HepG2 (cell line): ENCODE measurements around the gene SRSF3. TPM values are rescaled to one million over a fixed set of nuclear protein-coding genes. Genes with fewer than 3 reads are reported as not detected.

Experiments
- CSRNP1 ChIP-seq: sonication (generic); formaldehyde crosslinking; IDR thresholded peaks from 2 replicates; pipeline ENCODE4 v1.8.1; 2023; ENCODE audit warnings: mild to moderate bottlenecking, missing genetic modification reagents
- GATA4 ChIP-seq: sonication (generic); IDR thresholded peaks from 2 replicates; pipeline ENCODE4 v1.6.1; 2016; ENCODE audit warnings: antibody characterized with exemption, low read depth, borderline replicate concordance
- IRX3 ChIP-seq: sonication (generic); formaldehyde crosslinking; IDR thresholded peaks from 2 replicates; pipeline ENCODE4 v1.8.1; 2023; ENCODE audit warnings: mild to moderate bottlenecking, low read depth, missing genetic modification reagents, borderline replicate concordance
- MED13 ChIP-seq: sonication (generic); formaldehyde crosslinking; IDR thresholded peaks from 2 replicates; pipeline ENCODE4 v1.5.0; 2020; ENCODE audit warnings: missing genetic modification reagents
- MYC ChIP-seq: sonication (generic); formaldehyde crosslinking; IDR thresholded peaks from 2 replicates; pipeline ENCODE4 v1.9.0; 2021; ENCODE audit warnings: missing genetic modification reagents, borderline replicate concordance
- PLSCR1 ChIP-seq: sonication (generic); formaldehyde crosslinking; IDR thresholded peaks from 2 replicates; pipeline ENCODE4 v1.5.0; 2020; ENCODE audit warnings: missing genetic modification reagents, mild to moderate bottlenecking, borderline replicate concordance
- PRDM15 ChIP-seq: sonication (generic); formaldehyde crosslinking; IDR thresholded peaks from 2 replicates; pipeline ENCODE4 v1.4.0; 2020; ENCODE audit warnings: missing genetic modification reagents
- PREB ChIP-seq: sonication (generic); formaldehyde crosslinking; IDR thresholded peaks from 2 replicates; pipeline ENCODE4 v1.4.0; 2020; ENCODE audit warnings: missing genetic modification reagents
- RBM22 ChIP-seq: fragments of 200-400 bp; formaldehyde crosslinking; optimal IDR thresholded peaks from 2 replicates; pipeline ENCODE3; 2017; ENCODE audit warnings: mild to moderate bottlenecking, low read length, moderate library complexity
- RFX5 ChIP-seq: IDR thresholded peaks from 2 replicates; pipeline ENCODE4 v1.6.1; 2011; ENCODE audit warnings: low read depth, low read length, improper control_type of control experiment
- SNAPC5 ChIP-seq: sonication (generic); formaldehyde crosslinking; IDR thresholded peaks from 2 replicates; pipeline ENCODE4 v1.8.1; 2023; ENCODE audit warnings: mild to moderate bottlenecking, missing genetic modification reagents, borderline replicate concordance
- SRY ChIP-seq: sonication (generic); formaldehyde crosslinking; IDR thresholded peaks from 2 replicates; pipeline ENCODE4 v1.8.0; 2022; ENCODE audit warnings: mild to moderate bottlenecking, missing genetic modification reagents
- ZMAT5 ChIP-seq: sonication (generic); formaldehyde crosslinking; IDR thresholded peaks from 2 replicates; pipeline ENCODE4 v1.5.0; 2020; ENCODE audit warnings: mild to moderate bottlenecking, low read depth, missing genetic modification reagents, borderline replicate concordance
- ZNF296 ChIP-seq: sonication (generic); formaldehyde crosslinking; conservative IDR thresholded peaks from 2 replicates; pipeline ENCODE4 v1.5.0; 2020; ENCODE audit warnings: mild to moderate bottlenecking, missing genetic modification reagents
- ZNF367 ChIP-seq: sonication (generic); formaldehyde crosslinking; IDR thresholded peaks from 2 replicates; pipeline ENCODE4 v1.4.0; 2020; ENCODE audit warnings: missing genetic modification reagents, borderline replicate concordance
- ZNF382 ChIP-seq: sonication (generic); formaldehyde crosslinking; IDR thresholded peaks from 2 replicates; pipeline ENCODE4 v1.5.0; 2020; ENCODE audit warnings: missing genetic modification reagents, mild to moderate bottlenecking, borderline replicate concordance
- ZNF574 ChIP-seq: sonication (generic); formaldehyde crosslinking; IDR thresholded peaks from 2 replicates; pipeline ENCODE4 v1.4.0; 2020; ENCODE audit warnings: missing genetic modification reagents
- polyA plus RNA-seq, 8 experiments: library from polyadenylated mRNA; depleted of rRNA in 3 of 8; stranded (reverse) in 7 of 8; unstranded in 1 of 8; fragments of >200 nt; fragmentation: Illumina TruSeq in 4 of 8; extraction: Trizol in 4 of 8; gene quantifications; 2 replicates each; pipeline versions ENCODE4 v1.2.1 to v1.2.3, GENCODE V29; 2011 to 2016; ENCODE audit warnings: low read depth in 4 of 8, missing spikeins in 1 of 8, mixed read lengths in 1 of 8; ENCODE audit not compliant: insufficient read depth in 1 of 8
- total RNA-seq, 5 experiments: library from RNA; depleted of rRNA; stranded (reverse); fragments of >200 nt; fragmentation: Illumina TruSeq; extraction: Trizol; gene quantifications; 2 replicates each; pipeline ENCODE4 v1.2.3, GENCODE V29; 2016; ENCODE audit warnings: low read depth in 1 of 5

Gene SRSF3
- total and polyA plus RNA-seq, 2 of the 13 experiments (the other 11 are each of a cell fraction or from before 2014, with no cell fraction given): 206 to 684 TPM

- TF ChIP-seq MYC (CRISPR knock-in tag) (peak; percentile 96), PLSCR1 (no peak), SNAPC5 (CRISPR knock-in tag) (no peak), GATA4 (no peak), RBM22 (no peak), SRY (CRISPR knock-in tag) (no peak), ZNF367 (no peak), PREB (CRISPR knock-in tag) (no peak), ZNF574 (CRISPR knock-in tag) (peak; percentile 71), RFX5 (no peak), PRDM15 (CRISPR knock-in tag) (no peak), CSRNP1 (CRISPR knock-in tag) (peak; percentile 76), ZMAT5 (CRISPR knock-in tag) (no peak), ZNF382 (CRISPR knock-in tag) (no peak), MED13 (CRISPR knock-in tag) (no peak), IRX3 (CRISPR knock-in tag) (no peak), ZNF296 (no peak)
Measured at GRCh38 chr6:36566418-36566905, 27.7 kb upstream of the SRSF3 start (continued).
